Measurements from ENCODE around the gene NR6A1. TPM values are rescaled to one million over a fixed set of nuclear protein-coding genes. Genes with fewer than 3 reads are reported as not detected.

Gene NR6A1
- total RNA-seq, 1 experiment from 2014 or later, result 0.77 TPM

DNA sequence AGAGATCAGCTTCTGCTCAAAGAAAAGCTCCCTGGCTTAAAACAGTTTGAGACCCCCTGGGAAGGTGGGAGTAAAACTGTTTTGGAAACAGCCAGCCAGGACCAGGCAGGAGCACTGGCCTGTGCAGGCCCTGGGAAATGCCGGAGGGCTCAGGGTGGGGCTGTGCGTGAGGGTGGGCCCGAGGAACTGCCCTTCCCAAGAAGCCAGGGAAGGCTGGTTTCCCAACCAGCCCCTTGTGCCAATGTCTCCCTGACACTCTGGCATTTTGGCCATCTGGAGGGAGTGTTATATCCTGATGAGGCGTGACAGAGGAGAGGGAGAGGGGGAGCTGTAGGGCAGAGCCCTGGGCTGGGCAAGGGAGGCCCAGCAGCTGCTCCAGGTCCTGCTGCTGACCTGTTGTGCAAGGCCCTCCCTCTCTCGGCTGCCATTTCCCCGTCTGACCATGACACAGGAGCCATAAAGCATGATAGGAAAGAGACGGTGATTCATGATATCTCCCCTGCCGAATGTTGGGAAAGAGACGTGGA, 22.0 kb upstream of the NR6A1 start:
- no peaks in the 10 kb centered on the region for H3K79me2 ChIP-seq (ENCODE audit: low read length)
- no peak overlapping the region for H3K27ac ChIP-seq (ENCODE audit: low read length)
- TF ChIP-seq EZH2phosphoT487 (IDR thresholded peaks at IDR 0.05; ENCODE audit: borderline replicate concordance, low read length) (no peak), EZH2 (IDR thresholded peaks at IDR 0.05; ENCODE audit: low read length, unreplicated experiment) (no peak)
- TF ChIP-seq, protein P1, sequence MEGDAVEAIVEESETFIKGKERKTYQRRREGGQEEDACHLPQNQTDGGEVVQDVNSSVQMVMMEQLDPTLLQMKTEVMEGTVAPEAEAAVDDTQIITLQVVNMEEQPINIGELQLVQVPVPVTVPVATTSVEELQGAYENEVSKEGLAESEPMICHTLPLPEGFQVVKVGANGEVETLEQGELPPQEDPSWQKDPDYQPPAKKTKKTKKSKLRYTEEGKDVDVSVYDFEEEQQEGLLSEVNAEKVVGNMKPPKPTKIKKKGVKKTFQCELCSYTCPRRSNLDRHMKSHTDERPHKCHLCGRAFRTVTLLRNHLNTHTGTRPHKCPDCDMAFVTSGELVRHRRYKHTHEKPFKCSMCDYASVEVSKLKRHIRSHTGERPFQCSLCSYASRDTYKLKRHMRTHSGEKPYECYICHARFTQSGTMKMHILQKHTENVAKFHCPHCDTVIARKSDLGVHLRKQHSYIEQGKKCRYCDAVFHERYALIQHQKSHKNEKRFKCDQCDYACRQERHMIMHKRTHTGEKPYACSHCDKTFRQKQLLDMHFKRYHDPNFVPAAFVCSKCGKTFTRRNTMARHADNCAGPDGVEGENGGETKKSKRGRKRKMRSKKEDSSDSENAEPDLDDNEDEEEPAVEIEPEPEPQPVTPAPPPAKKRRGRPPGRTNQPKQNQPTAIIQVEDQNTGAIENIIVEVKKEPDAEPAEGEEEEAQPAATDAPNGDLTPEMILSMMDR (conservative IDR thresholded peaks at IDR 0.05; ENCODE audit: low read depth, low read length), result no peak
- H3K27me3 ChIP-seq (ENCODE audit: low read length), result no peaks in the 10 kb centered on the region
- no peaks in the 10 kb centered on the region for H3K9me2 ChIP-seq (replicated peaks; ENCODE audit: low read length)
- no peaks in the 10 kb centered on the region for H3K4me1 ChIP-seq (ENCODE audit: insufficient read depth, low read length)
- DNase-seq (no peak), ATAC-seq (no peak)
- ChIA-PET CTCF (interaction anchor here (0.9 kb wide), 1 partner anchor 21 kb away, joined by 3 read pairs; no protein-coding TSS in a partner anchor), POLR2A (ENCODE audit: unreplicated experiment) (no interaction called here)
- H4K20me1 ChIP-seq (ENCODE audit: low read length), result no peaks in the 10 kb centered on the region
- BruUV-seq (replicated peaks), result no TSS peak
- no peak overlapping the region for H3K4me2 ChIP-seq (ENCODE audit: low read length)
- no peak overlapping the region for H3K4me3 ChIP-seq (ENCODE audit: low read length)
- H3F3A ChIP-seq (ENCODE audit: low read length, unreplicated experiment), result no peaks in the 10 kb centered on the region
- H3K9me3 ChIP-seq (ENCODE audit: low read length), result no peaks in the 10 kb centered on the region
- intact Hi-C loops (cut with micrococcal nuclease), result no loop called here
- no peak overlapping the region for H2AFZ ChIP-seq (ENCODE audit: low read length)
- H3K36me3 ChIP-seq (ENCODE audit: low read depth, low read length), result no peaks in the 10 kb centered on the region
- H3K9ac ChIP-seq (ENCODE audit: low read length), result no peak overlapping the region

DNA sequence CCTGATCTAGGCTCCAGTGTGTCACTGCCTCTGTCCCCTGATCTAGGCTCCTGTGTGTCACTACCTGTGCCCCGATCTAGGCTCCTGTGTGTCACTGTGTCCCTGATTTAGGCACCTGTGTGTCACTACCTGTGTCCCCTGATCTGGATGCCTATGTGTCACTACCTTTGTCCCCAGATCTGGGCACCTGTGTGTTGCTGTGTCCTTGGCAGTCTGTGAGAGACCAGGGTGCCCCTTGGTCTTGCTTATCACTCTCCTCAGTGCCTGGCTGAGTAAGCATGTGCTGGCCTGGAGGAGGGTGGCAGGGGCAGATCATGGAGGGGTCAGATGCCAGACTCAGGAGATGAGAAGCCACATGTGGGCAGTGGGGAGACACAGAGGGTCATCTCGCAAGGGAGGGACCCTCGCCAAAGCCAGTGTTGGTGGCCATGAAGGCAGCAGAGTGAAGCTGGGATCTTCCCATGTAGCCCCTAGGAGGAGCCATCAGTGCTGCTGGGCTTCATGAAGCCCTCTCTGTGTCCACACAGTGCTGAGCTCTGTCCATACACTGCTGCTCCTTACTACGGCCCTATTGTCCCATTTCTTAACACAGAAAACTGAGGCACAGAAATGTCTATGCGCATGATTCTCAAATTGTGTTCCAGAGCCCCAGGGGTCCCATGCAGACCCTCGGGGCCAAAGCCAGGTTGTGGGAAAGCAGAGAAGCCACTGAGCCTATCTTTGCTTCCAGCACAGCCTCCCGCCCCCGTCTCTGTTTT, 21.3 kb upstream of the NR6A1 start:
- no TSS peak for BruUV-seq (replicated peaks)
- H4K20me1 ChIP-seq (ENCODE audit: low read length), result no peaks in the 10 kb centered on the region
- intact Hi-C loops (cut with micrococcal nuclease), result no loop called here
- H3K4me3 ChIP-seq (ENCODE audit: low read length), result no peak overlapping the region
- ATAC-seq, result no peak
- no peaks in the 10 kb centered on the region for H3K9me3 ChIP-seq (ENCODE audit: low read length)
- H3K4me1 ChIP-seq (ENCODE audit: insufficient read depth, low read length), result no peaks in the 10 kb centered on the region
- no peaks in the 10 kb centered on the region for H3K9me2 ChIP-seq (replicated peaks; ENCODE audit: low read length)
- H3K9ac ChIP-seq (ENCODE audit: low read length), result no peak overlapping the region
- no peak overlapping the region for H3K27ac ChIP-seq (ENCODE audit: low read length)
- TF ChIP-seq EZH2 (IDR thresholded peaks at IDR 0.05; ENCODE audit: low read length, unreplicated experiment) (no peak), EZH2phosphoT487 (IDR thresholded peaks at IDR 0.05; ENCODE audit: borderline replicate concordance, low read length) (no peak)
- TF ChIP-seq, protein P1 (conservative IDR thresholded peaks at IDR 0.05; ENCODE audit: low read depth, low read length), result no peak
- DNase-seq, result no peak
- no peak overlapping the region for H2AFZ ChIP-seq (ENCODE audit: low read length)
- POLR2A ChIA-PET (ENCODE audit: unreplicated experiment), result no interaction called here
- H3K4me2 ChIP-seq (ENCODE audit: low read length), result no peak overlapping the region
- CTCF ChIA-PET, result no interaction called here
- no peaks in the 10 kb centered on the region for H3K27me3 ChIP-seq (ENCODE audit: low read length)
- H3K79me2 ChIP-seq (ENCODE audit: low read length), result no peaks in the 10 kb centered on the region
- H3F3A ChIP-seq (ENCODE audit: low read length, unreplicated experiment), result no peaks in the 10 kb centered on the region
- no peaks in the 10 kb centered on the region for H3K36me3 ChIP-seq (ENCODE audit: low read depth, low read length)
